GM18867 (cell line): ENCODE data around the gene KRT7.
"Not testable (repeated sequence)": the region's sequence is repeated elsewhere in the genome, so short reads cannot be mapped to it uniquely, and the experiment has no call there.

ENCODE experiments used
- ATAC-seq: cut with Tn5 transposase; IDR thresholded peaks from one replicate; pipeline ENCODE4 v1.9.1; 2021; ENCODE audit warnings: mild to moderate bottlenecking, moderate library complexity; ENCODE audit not compliant: unreplicated experiment

The KRT7 gene

GRCh38 chr12:52254965-52255751 is 22.1 kb downstream of the KRT7 start:
- no peak for ATAC-seq

GRCh38 chr12:52255926-52256583 is 23.0 kb downstream of the KRT7 start:
- no peak for ATAC-seq

- no peak for ATAC-seq
Observed at GRCh38 chr12:52256584-52256935, 23.5 kb downstream of the KRT7 start.

GRCh38 chr12:52257074-52257551 is 24.1 kb downstream of the KRT7 start:
- ATAC-seq: no peak

GRCh38 chr12:52257922-52258321 is 24.9 kb downstream of the KRT7 start:
- ATAC-seq: not testable (repeated sequence)

- ATAC-seq: no peak
Observed at GRCh38 chr12:52258335-52258901, 25.4 kb downstream of the KRT7 start.

- no peak for ATAC-seq
Observed at GRCh38 chr12:52259657-52260243, 26.7 kb downstream of the KRT7 start.

GRCh38 chr12:52260361-52261207 is 27.5 kb downstream of the KRT7 start:
- ATAC-seq: no peak

GRCh38 chr12:52261208-52261484 is 28.1 kb downstream of the KRT7 start:
- no peak for ATAC-seq

- no peak for ATAC-seq
Observed at GRCh38 chr12:52262286-52262685, 29.2 kb downstream of the KRT7 start.

- ATAC-seq: no peak
Observed at GRCh38 chr12:52263761-52264434, 30.9 kb downstream of the KRT7 start.

- no peak for ATAC-seq
Observed at GRCh38 chr12:52264435-52264825, 31.4 kb downstream of the KRT7 start.

GRCh38 chr12:52266514-52266913 is 33.5 kb downstream of the KRT7 start:
- ATAC-seq: no peak

- ATAC-seq: no peak
Observed at GRCh38 chr12:52267266-52267665, 34.2 kb downstream of the KRT7 start.

GRCh38 chr12:52267699-52268098 is 34.7 kb downstream of the KRT7 start:
- no peak for ATAC-seq

GRCh38 chr12:52268212-52268611 is 35.2 kb downstream of the KRT7 start:
- ATAC-seq: no peak

- no peak for ATAC-seq
Observed at GRCh38 chr12:52270541-52271070, 37.6 kb downstream of the KRT7 start.

GRCh38 chr12:52271158-52271557 is 38.1 kb downstream of the KRT7 start:
- ATAC-seq: no peak

- no peak for ATAC-seq
Observed at GRCh38 chr12:52274521-52275120, 41.6 kb downstream of the KRT7 start, which contains the start of gene KRT86. Gene KRT86, plus strand, starts transcription at chr12:52274645. Its CDS starts 27,272 bp downstream, at chr12:52301917.

- ATAC-seq: no peak
Observed at GRCh38 chr12:52275686-52276085, 42.6 kb downstream of the KRT7 start.
